Forelimb muscle (tissue), 1 donor: ENCODE measurements around the gene OR7A10. TPM values are rescaled to one million over a fixed set of nuclear protein-coding genes. Genes with fewer than 3 reads are reported as not detected.
"Not testable (repeated sequence)": the region's sequence is repeated elsewhere in the genome, so short reads cannot be mapped to it uniquely, and the experiment has no call there.

Experiments
- DNase-seq: peaks from one replicate; pipeline ENCODE4 v3.0.0-alpha.2; 2013; ENCODE audit warnings: low read depth
- polyA plus RNA-seq: library from polyadenylated mRNA; unstranded; fragments of 120-200 nt; gene quantifications from one replicate; pipeline ENCODE4 v1.2.1, GENCODE V29; 2013; ENCODE audit not compliant: insufficient read length

OR7A10 gene
- polyA plus RNA-seq, 1 donor = not detected

DNA sequence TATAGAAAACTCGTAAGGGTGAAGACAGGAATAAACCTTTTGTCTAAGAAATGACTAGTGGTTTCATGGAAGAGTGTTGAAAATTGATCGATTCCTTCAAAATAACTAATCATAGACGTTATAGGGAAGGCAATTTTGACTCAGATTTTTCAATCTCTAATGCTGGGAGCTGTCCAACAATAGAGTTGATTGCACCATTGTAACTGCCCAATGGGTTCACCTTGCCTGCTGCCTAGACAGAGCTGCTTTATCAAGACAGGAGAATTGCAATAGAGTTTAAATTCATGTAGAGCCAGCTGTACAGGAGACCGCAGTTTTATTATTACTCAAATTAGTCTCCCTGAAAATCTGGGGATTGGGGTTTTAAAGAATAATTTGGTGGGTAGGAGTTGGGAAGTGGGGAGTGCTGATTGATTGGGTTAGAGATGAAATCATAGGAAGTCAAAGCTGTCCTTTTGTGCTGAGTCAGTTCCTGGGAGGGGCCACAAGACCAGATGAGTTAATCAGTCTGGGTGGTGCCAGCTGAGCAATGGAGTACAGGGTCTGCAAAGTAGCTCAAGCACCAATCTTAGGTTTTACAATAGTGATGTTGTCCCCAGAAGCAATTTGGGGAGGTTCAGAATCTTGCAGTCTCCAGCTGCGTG lies 53.5 kb downstream of the OR7A10 start:
- DNase-seq = no peak

GRCh38 chr19:14792250-14792649 lies 56.5 kb downstream of the OR7A10 start:
- not testable (repeated sequence) for DNase-seq

Other genes starting within 250 kb of the OR7A10 start
- not detected for gene ADGRE3, start 174.1 kb downstream of the OR7A10 start, polyA plus RNA-seq
- 22.0 TPM for gene ZNF333, start 158.9 kb downstream of the OR7A10 start, polyA plus RNA-seq
- 0.51 TPM for gene ADGRE2, start 70.4 kb downstream of the OR7A10 start, polyA plus RNA-seq
- not detected for gene OR7A5, start 13.7 kb downstream of the OR7A10 start, polyA plus RNA-seq
- gene OR7C1, start 13.7 kb downstream of the OR7A10 start, polyA plus RNA-seq = 0.11 TPM
- gene OR7A17, start 37.2 kb upstream of the OR7A10 start, polyA plus RNA-seq = 0.05 TPM
- gene OR7C2, start 92.6 kb upstream of the OR7A10 start, polyA plus RNA-seq = not detected
- 0.20 TPM for gene SLC1A6, start 130.9 kb upstream of the OR7A10 start, polyA plus RNA-seq
- 0.05 TPM for gene CASP14, start 200.6 kb upstream of the OR7A10 start, polyA plus RNA-seq
- 0.06 TPM for gene OR1I1, start 233.3 kb upstream of the OR7A10 start, polyA plus RNA-seq